ENCODE data around the gene C11orf21.
"Not testable (repeated sequence)": the region's sequence is repeated elsewhere in the genome, so short reads cannot be mapped to it uniquely, and the experiment has no call there.

DNA sequence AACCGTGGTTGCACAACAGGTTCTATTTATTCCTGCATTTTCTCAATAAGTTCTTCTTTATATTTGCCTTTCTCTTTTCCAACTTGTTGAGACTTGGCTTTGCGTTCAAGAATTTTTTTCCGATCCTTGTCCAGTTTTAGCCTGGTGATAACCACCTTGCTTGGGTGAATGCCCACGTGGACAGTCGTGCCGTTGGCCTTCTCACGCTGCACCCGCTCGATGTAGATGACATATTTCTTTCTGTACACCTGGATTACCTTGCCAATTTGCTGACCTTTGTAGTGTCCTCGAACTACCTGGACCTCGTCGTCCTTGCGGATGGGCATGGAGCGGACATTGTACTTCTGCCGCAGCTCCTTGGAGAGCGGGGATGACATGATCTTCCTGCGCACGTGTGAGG lies 33.6 kb upstream of the C11orf21 start:
- TF ChIP-seq, protein P1, sequence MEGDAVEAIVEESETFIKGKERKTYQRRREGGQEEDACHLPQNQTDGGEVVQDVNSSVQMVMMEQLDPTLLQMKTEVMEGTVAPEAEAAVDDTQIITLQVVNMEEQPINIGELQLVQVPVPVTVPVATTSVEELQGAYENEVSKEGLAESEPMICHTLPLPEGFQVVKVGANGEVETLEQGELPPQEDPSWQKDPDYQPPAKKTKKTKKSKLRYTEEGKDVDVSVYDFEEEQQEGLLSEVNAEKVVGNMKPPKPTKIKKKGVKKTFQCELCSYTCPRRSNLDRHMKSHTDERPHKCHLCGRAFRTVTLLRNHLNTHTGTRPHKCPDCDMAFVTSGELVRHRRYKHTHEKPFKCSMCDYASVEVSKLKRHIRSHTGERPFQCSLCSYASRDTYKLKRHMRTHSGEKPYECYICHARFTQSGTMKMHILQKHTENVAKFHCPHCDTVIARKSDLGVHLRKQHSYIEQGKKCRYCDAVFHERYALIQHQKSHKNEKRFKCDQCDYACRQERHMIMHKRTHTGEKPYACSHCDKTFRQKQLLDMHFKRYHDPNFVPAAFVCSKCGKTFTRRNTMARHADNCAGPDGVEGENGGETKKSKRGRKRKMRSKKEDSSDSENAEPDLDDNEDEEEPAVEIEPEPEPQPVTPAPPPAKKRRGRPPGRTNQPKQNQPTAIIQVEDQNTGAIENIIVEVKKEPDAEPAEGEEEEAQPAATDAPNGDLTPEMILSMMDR (IDR thresholded peaks at IDR 0.05; ENCODE audit: poor library complexity) = not testable (repeated sequence)
- not testable (repeated sequence) for TF ChIP-seq EZH2phosphoT487 (IDR thresholded peaks at IDR 0.05; ENCODE audit: low read depth, severe bottlenecking, unreplicated experiment)

All from hepatocyte (in vitro differentiated cells).